Esophagus squamous epithelium (tissue), 4 donors: ENCODE data around the gene FBXO10.

Source experiments
- POLR2A ChIP-seq, 4 donors: fragments of 450-650 bp; IDR thresholded peaks; one replicate each; pipeline ENCODE4 v1.6.1; 2017; ENCODE audit warnings: antibody characterized with exemption in 4 of 4, mild to moderate bottlenecking in 4 of 4, moderate library complexity in 3 of 4
- TF ChIP-seq, protein P1 (sequence below), 6 experiments: fragments of 450-650 bp in 4 of 6; fragments of 200-600 bp in 2 of 6; sonication (generic) in 2 of 6; IDR thresholded peaks; one replicate each; pipeline ENCODE4 v1.5.1; 2016 to 2019; ENCODE audit warnings: antibody characterized with exemption in 6 of 6, mild to moderate bottlenecking in 4 of 6, moderate library complexity in 4 of 6

- TF ChIP-seq, protein P1, sequence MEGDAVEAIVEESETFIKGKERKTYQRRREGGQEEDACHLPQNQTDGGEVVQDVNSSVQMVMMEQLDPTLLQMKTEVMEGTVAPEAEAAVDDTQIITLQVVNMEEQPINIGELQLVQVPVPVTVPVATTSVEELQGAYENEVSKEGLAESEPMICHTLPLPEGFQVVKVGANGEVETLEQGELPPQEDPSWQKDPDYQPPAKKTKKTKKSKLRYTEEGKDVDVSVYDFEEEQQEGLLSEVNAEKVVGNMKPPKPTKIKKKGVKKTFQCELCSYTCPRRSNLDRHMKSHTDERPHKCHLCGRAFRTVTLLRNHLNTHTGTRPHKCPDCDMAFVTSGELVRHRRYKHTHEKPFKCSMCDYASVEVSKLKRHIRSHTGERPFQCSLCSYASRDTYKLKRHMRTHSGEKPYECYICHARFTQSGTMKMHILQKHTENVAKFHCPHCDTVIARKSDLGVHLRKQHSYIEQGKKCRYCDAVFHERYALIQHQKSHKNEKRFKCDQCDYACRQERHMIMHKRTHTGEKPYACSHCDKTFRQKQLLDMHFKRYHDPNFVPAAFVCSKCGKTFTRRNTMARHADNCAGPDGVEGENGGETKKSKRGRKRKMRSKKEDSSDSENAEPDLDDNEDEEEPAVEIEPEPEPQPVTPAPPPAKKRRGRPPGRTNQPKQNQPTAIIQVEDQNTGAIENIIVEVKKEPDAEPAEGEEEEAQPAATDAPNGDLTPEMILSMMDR (IDR thresholded peaks at IDR 0.05) = no peak
- no peak for TF ChIP-seq POLR2A (IDR thresholded peaks at IDR 0.05)
Observed at GRCh38 chr9:37538099-37538498, 38.1 kb downstream of the FBXO10 start.
